ENCODE measurements around the gene SPATA31A6.
"Not testable (repeated sequence)": the region's sequence is repeated elsewhere in the genome, so short reads cannot be mapped to it uniquely, and the experiment has no call there.

Gene SPATA31A6

DNA sequence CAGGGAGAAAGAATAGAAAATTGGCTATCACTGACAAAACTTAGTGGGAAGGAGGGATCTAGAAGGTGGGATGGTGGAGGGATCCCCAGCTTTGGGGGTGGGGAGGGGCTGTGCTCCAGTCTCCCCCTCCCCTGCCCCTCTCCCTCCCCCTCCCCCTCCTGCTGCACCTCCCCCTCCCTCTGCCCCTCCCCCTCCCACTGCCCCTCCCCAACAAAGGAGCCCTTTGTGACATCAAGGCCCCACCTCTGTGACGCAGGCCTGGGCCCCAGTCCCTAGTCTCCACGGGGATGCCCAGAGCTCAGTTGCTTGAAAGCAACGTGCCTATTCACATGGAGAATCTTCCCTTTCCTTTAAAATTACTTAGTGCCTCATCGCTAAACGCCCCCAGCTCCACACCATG is at the start of gene SPATA31A6:
Gene SPATA31A6, plus strand, starts transcription at position 301 of the 400 bp plus-strand sequence. Its CDS starts 29 bp downstream, at position 330.
- H3K9ac ChIP-seq (ENCODE audit: low read depth, low read length); H3K9me3 ChIP-seq (ENCODE audit: control insufficient read depth, insufficient read depth, low read length); H3K36me3 ChIP-seq (ENCODE audit: insufficient read depth, low read length); H3K4me1 ChIP-seq (ENCODE audit: insufficient read depth, low read length): not testable (repeated sequence)

DNA sequence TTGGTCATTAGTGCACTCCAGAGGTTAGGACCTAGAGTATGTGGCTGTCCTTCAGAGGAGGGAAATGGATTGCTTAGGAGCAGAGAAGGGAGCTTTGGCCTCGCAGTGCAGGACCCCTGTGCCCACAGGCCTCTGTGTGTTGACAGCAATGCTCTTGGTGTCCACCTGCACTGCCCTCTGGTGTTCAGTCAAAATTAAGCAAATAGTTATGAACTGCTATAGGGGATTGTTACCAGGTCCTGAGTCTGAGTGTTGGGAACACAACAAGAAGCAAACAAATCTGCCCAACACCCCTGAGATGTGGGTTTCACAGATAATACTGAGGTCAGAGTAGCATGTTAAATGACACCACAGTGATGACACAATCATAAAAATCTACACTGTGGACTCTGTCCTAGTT is 23.2 kb upstream of the SPATA31A6 start:
- H3K36me3 ChIP-seq (ENCODE audit: insufficient read depth, low read length); H3K9me3 ChIP-seq (ENCODE audit: control insufficient read depth, insufficient read depth, low read length); H3K9ac ChIP-seq (ENCODE audit: low read depth, low read length): not testable (repeated sequence)

DNA sequence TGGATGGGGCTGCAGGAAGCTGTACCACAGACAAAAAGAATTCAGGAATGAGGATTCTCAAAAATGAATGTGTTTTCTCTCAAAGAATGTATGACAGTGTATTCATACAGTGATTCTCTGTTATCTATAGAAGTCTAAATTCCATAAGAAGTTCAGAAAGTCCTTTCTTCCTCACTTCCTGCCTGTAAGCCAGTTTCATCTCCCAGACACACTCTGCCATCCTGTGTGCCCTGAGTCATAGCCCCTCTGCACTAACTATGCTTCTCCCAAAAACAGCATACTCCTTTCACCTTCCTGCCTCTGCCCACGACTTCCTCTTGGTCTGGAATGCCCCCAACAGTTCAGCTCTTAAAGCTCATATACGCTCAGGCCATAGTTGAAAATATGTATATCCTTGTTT is 36.4 kb downstream of the SPATA31A6 start:
- H3K4me1 ChIP-seq (ENCODE audit: insufficient read depth, low read length); H3K36me3 ChIP-seq (ENCODE audit: insufficient read depth, low read length); H3K9ac ChIP-seq (ENCODE audit: low read depth, low read length); H3K9me3 ChIP-seq (ENCODE audit: control insufficient read depth, insufficient read depth, low read length): not testable (repeated sequence)

More for the DNA sequence above, 23.2 kb upstream of the SPATA31A6 start:
- not testable (repeated sequence) for H3K4me1 ChIP-seq (ENCODE audit: insufficient read depth, low read length)

DNA sequence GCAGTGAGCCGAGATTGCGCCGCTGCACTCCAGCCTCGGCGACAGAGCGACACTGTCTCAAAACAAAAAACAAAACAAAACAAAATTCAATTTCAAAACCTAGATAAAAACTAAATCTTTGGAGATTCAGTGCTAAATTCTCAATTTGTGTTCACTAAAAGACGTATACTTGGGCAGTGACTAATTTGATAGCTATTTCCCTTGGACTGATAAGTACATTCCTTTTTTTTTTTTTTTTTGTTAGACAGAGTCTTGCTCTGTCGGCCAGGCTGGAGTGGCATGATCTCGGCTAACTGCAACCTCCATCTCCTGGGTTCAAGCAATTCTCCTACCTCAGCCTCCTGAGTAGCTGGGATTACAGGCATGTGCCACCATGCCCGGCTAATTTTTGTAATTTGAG is 39.8 kb downstream of the SPATA31A6 start:
- not testable (repeated sequence) for H3K9me3 ChIP-seq (ENCODE audit: control insufficient read depth, insufficient read depth, low read length); H3K36me3 ChIP-seq (ENCODE audit: insufficient read depth, low read length); H3K4me1 ChIP-seq (ENCODE audit: insufficient read depth, low read length); H3K9ac ChIP-seq (ENCODE audit: low read depth, low read length)

DNA sequence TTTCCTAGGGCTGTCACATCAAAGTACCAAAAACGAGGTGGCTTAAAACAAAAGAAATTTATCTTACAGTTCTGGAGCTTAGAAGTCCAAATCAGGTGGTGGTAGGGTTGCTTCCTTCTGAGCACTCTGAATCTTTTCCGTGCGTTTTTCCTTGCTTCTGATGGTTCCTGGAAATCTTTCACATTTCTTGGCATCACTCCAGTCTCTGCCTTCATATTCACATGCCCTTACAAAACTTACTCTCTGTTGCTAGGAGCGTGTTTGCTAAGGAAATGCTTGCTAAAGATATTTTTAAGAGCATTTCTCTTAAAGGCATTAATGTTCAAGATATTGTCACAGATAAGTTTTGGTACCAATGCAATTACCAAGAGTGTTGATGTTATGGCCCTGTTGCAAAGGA is 49.6 kb downstream of the SPATA31A6 start:
- not testable (repeated sequence) for H3K4me1 ChIP-seq (ENCODE audit: insufficient read depth, low read length); H3K9ac ChIP-seq (ENCODE audit: low read depth, low read length); H3K36me3 ChIP-seq (ENCODE audit: insufficient read depth, low read length); H3K9me3 ChIP-seq (ENCODE audit: control insufficient read depth, insufficient read depth, low read length)

DNA sequence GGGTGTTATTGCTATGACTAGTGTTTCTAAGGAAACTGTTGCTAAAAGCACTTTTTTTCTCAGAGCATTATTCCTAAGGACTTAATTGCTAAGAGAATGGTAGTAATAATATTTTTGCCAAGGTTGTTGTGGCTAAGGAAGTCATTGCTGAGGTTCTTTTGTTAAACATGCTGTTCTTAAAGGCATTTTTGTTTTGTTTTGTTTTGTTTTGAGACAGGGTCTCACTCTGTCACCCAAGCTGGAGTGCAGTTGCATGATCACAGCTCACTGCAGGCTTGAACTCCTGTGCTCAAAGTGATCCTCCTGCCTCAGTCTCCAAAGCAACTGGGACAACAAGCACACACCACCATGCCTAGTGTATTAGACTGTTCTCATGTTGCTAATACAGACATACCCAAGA is 51.2 kb downstream of the SPATA31A6 start:
- not testable (repeated sequence) for H3K9me3 ChIP-seq (ENCODE audit: control insufficient read depth, insufficient read depth, low read length); H3K36me3 ChIP-seq (ENCODE audit: insufficient read depth, low read length)

DNA sequence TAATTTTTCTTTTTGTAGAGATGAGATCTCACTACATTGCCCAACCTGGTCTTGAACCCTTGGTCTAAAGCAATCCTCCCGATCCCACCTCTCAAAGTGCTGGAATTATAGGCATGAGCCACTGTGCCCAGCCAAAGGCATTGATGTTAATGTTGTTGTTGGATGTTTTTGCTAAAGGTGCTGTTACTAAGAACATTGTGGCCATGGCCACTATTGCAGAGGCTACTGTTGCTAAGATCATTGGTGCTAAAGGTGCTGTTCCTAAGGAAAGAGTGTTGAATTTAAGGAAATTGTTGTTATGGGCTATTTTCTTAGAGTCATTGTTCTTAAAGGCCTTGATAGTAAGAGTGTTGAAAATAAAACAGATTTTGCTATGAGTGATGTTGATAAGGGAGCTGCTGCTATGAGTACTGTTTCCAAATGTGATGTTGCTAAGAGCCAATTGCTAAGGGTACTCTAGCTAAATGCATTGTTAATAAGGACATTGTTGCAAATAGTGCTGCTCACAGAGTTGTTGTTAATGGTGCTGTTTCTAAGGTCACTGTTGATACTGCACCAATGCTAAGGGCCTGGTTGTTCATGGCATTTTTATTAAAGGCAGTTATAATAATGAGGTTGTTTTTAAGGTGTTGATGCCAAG is 52.0 kb downstream of the SPATA31A6 start:
- not testable (repeated sequence) for H3K36me3 ChIP-seq (ENCODE audit: insufficient read depth, low read length); H3K4me1 ChIP-seq (ENCODE audit: insufficient read depth, low read length); H3K9ac ChIP-seq (ENCODE audit: low read depth, low read length); H3K9me3 ChIP-seq (ENCODE audit: control insufficient read depth, insufficient read depth, low read length)

More for the DNA sequence above, 51.2 kb downstream of the SPATA31A6 start:
- H3K4me1 ChIP-seq (ENCODE audit: insufficient read depth, low read length); H3K9ac ChIP-seq (ENCODE audit: low read depth, low read length): not testable (repeated sequence)

DNA sequence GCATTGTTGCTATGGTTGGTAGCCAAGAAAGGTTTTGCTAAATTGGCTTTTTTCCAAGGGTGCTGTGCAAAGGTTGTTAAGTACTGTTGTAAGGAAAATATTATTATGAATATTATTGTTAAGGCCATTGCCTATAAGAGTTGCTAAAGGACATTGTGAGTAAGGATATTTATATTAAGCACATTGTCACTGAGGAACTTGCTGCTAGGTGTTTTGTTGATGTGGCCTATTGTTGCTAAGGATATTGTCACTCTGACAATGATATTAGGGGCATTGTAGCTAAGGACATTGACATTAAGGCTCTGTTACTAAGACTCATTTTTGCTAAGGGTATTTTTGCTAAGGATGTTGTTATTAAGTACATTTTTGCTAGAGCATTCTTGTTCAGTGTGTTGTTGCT is 52.6 kb downstream of the SPATA31A6 start:
- not testable (repeated sequence) for H3K4me1 ChIP-seq (ENCODE audit: insufficient read depth, low read length); H3K36me3 ChIP-seq (ENCODE audit: insufficient read depth, low read length); H3K9me3 ChIP-seq (ENCODE audit: control insufficient read depth, insufficient read depth, low read length); H3K9ac ChIP-seq (ENCODE audit: low read depth, low read length)

DNA sequence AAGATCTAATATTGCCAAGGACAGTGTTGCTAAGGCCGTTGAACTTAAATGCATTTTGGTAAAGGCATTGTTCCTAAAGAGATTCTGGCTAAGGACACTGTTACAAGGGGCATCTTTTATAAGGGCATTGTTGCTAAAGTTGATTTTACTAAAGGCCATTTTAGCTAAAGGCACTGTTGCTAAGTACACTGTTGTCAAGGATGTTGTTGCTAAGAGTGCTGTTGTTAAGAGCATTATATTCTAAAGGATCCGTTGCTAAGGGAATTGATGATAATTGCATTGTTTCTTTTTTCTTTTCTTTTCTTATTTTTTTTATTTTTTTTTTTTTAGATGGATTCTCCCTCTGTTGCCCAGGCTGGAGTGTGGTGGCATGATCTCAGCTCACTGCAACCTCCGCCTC is 53.9 kb downstream of the SPATA31A6 start:
- not testable (repeated sequence) for H3K9ac ChIP-seq (ENCODE audit: low read depth, low read length); H3K4me1 ChIP-seq (ENCODE audit: insufficient read depth, low read length); H3K36me3 ChIP-seq (ENCODE audit: insufficient read depth, low read length); H3K9me3 ChIP-seq (ENCODE audit: control insufficient read depth, insufficient read depth, low read length)

DNA sequence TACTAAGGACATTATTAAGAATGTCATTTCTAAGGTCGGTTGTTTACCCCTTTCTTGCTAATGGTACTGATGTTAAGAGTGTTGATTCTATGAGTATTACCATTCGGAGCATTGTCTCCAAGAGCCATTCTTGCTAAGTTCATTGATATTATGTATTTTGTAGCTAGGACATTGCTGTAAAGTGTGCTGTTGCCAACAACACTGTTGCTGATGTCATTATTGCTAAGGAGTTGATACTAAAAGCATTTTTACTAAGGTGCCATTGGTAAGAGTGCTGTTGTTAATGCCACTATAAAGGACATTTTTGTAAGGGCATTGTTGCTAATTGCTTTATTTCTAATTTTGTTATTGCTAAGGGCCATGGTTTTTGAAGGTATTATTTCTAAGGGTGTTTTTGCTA is 55.4 kb downstream of the SPATA31A6 start:
- H3K9ac ChIP-seq (ENCODE audit: low read depth, low read length); H3K36me3 ChIP-seq (ENCODE audit: insufficient read depth, low read length); H3K4me1 ChIP-seq (ENCODE audit: insufficient read depth, low read length); H3K9me3 ChIP-seq (ENCODE audit: control insufficient read depth, insufficient read depth, low read length): not testable (repeated sequence)

Data from ES-I3 (cell line).